KBM-7 (cell line): ENCODE measurements around the gene ELOVL6.
"Not testable (repeated sequence)": the region's sequence is repeated elsewhere in the genome, so short reads cannot be mapped to it uniquely, and the experiment has no call there.

Source experiments
- DNase-seq: peaks from one replicate; pipeline ENCODE4 v3.0.0-alpha.2; 2015
- in situ Hi-C: fragments of 300-500 bp; cut with MboI; formaldehyde crosslinking; loops from 2 replicates; pipeline ENCODE4 v1.14.3; 2020; ENCODE audit warnings: low sequenced_read_pairs, low pct_unique_long_range_greater_than_20kb, mixed read lengths

Gene ELOVL6

GRCh38 chr4:110198435-110199416, at the start of gene ELOVL6:
ELOVL6 (minus strand) TSS chr4:110198615; CDS start chr4:110198335, 280 bp downstream.
- peak; percentile 84 for DNase-seq
- in situ Hi-C loops: no loop called here

- in situ Hi-C loops: no loop called here
These were observed 49.7 kb upstream of the ELOVL6 start for GRCh38 chr4:110248100-110248499.

DNA sequence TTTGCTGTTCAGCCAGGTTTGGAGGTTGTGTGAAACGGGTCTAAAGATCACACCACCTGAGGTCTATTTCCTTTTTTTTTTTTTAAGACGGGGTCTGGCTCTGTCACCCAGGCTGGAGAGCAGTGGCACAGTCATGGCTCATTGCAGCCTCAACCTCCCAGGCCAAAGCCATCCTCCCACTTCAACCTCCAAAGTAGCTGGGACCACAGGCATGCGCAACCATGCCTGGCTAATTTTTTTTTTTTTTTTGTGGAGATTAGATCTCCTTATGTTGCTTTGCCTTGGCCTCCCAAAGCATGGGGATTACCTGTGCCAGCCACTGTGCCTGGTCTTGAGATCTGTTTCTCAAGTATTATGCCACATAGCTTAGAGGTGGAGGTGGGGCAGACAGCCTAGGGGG, 49.2 kb upstream of the ELOVL6 start:
- in situ Hi-C loops: no loop called here
- no peak for DNase-seq

More at GRCh38 chr4:110248100-110248499, 49.7 kb upstream of the ELOVL6 start:
- DNase-seq: no peak

DNA sequence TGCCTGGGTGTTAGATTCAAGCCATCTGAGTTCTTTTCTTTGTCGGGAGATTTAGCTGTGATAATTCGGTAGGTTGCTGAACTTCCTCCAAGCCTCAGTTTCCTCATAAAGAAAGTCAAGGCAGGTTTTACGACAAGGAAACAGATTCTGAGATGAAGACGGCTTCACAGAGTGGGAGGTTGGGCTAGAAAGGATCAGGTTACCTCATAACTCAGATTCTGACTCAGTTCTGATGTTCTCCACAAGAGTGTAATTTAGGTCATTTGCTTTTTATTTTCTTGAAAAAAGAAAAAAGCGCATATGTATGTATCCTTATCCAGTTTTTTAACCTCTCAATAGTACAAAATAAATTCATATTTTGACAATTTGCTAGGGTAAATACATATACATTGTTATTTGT, 47.2 kb upstream of the ELOVL6 start:
- in situ Hi-C loops: no loop called here
- no peak for DNase-seq

- in situ Hi-C loops: no loop called here
- DNase-seq: no peak
These were observed 37.9 kb upstream of the ELOVL6 start for GRCh38 chr4:110236324-110236723.

GRCh38 chr4:110233581-110233980, 35.2 kb upstream of the ELOVL6 start:
- in situ Hi-C loops, DNase-seq: not testable (repeated sequence)

DNA sequence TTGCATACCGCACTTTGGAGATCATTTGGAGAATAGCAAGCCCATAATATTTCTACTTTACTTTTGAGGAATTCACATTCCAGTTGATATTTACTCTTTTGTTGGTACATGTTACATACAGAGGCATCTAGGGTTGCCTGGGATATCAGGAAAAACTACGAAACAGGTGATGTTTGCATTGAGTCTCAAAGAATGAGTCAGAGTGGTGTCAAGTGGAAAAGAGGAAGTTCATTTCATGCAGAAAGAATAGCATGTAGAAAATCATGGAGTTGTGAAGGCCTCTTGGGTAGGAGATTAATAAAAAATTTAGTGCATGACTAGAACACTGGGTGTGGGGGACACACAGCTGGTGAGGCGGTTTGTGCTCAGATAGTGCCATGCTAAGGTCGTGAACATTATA, 33.5 kb upstream of the ELOVL6 start:
- DNase-seq: peak; percentile 48

GRCh38 chr4:110229266-110229665, 30.9 kb upstream of the ELOVL6 start:
- in situ Hi-C loops: no loop called here
- DNase-seq: no peak

More for the DNA sequence above, 33.5 kb upstream of the ELOVL6 start:
- in situ Hi-C loops: no loop called here

- no peak for DNase-seq
- in situ Hi-C loops: loop anchor here (25.0 kb wide), 1 partner anchor 163 kb away; no protein-coding TSS in a partner anchor
These were observed 26.4 kb upstream of the ELOVL6 start for GRCh38 chr4:110224812-110225211.

DNA sequence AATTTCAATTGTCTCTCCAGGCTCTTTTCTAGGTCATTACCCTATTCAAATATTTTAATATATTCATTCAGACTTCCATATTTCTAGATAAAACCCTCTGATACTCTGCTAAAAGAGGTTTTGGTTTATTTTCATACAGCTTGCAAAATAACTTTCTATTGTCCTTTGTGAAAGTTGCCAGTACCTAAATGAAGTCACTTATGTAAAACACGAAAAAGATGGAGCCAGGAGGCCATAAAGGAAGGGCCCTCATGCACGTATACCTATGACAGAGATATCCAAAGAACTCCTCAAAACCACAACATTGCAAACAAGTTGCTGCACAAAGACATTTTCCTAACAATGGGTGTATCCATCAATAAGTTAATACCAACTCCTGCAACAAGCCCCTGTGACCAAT, 25.7 kb upstream of the ELOVL6 start:
- in situ Hi-C loops: loop anchor here (25.0 kb wide), 1 partner anchor 162 kb away; no protein-coding TSS in a partner anchor
- no peak for DNase-seq

GRCh38 chr4:110218935-110219334, 20.5 kb upstream of the ELOVL6 start:
- DNase-seq: not testable (repeated sequence)
- in situ Hi-C loops: loop anchor here (25.0 kb wide), 1 partner anchor 157 kb away; no protein-coding TSS in a partner anchor

DNA sequence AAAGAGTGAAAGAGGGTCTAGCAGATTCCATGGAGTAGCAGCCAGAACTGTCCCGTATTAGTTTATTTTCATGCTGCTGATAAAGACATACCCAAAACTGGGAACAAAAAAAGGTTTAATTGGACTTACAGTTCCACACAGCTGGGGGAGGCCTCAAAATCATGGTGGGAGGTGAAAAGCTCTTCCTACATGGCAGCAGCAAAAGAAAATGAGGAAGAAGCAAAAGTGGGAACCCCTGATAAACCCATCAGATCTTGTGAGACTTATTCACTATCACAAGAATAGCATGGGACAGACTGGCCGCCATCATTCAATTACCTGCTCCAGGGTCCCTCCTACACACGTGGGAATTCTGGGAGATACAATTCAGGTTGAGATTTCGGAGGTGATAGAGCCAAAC, 18.8 kb upstream of the ELOVL6 start:
- in situ Hi-C loops: loop anchor here (25.0 kb wide), 1 partner anchor 155 kb away; no protein-coding TSS in a partner anchor
- DNase-seq: not testable (repeated sequence)

GRCh38 chr4:110216129-110216528, 17.7 kb upstream of the ELOVL6 start:
- in situ Hi-C loops: loop anchor here (25.0 kb wide), 1 partner anchor 154 kb away; no protein-coding TSS in a partner anchor
- no peak for DNase-seq

GRCh38 chr4:110211770-110212061, 13.3 kb upstream of the ELOVL6 start:
- in situ Hi-C loops: loop anchor here (25.0 kb wide), 1 partner anchor 149 kb away; no protein-coding TSS in a partner anchor
- DNase-seq: no peak

- peak; percentile 37 for DNase-seq
- in situ Hi-C loops: loop anchor here (25.0 kb wide), 1 partner anchor 149 kb away; no protein-coding TSS in a partner anchor
These were observed 12.8 kb upstream of the ELOVL6 start for GRCh38 chr4:110211007-110211769.

DNA sequence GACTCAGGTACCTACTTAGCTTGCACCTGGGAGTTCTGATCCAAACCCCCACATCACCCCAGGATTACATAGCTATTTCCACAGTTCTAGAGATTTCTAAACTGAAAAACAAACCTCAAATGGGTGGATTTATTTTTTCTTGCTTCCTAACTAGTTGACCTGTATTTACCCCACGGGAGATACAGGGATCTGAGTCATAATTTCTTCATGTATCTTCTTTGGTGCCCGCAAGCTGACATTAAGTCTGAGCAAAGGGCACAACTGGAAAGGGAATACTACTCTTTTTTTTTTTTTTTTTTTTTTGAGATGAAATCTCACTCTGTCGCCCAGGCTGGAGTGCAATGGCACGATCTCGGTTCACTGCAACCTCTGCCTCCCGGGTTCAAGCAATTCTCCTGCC, 10.0 kb upstream of the ELOVL6 start:
- DNase-seq: no peak
- in situ Hi-C loops: loop anchor here (25.0 kb wide), 1 partner anchor 146 kb away; no protein-coding TSS in a partner anchor

DNA sequence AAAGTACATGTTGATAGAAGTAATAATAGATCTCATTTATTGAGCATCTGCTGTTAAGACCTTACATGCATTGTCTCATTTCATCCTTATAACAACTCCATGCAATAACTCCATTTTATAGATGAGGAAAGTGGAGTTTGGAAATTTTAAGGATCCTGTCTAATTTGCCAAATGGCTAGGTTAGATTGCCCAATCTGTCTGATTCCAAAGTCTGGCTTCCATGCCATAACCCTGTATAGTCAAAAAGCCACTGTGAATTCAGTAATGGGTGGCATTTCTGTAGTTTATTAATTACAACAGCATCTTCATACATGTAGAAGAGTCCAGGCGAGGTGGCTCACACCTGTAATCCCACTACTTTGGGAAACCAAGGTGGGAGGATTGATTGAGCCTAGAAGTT, 8.8 kb upstream of the ELOVL6 start:
- no peak for DNase-seq
- in situ Hi-C loops: loop anchor here (25.0 kb wide), 1 partner anchor 145 kb away; no protein-coding TSS in a partner anchor

GRCh38 chr4:110202024-110202423, 3.6 kb upstream of the ELOVL6 start:
- in situ Hi-C loops: loop anchor here (25.0 kb wide), 1 partner anchor 140 kb away; no protein-coding TSS in a partner anchor
- DNase-seq: no peak

DNA sequence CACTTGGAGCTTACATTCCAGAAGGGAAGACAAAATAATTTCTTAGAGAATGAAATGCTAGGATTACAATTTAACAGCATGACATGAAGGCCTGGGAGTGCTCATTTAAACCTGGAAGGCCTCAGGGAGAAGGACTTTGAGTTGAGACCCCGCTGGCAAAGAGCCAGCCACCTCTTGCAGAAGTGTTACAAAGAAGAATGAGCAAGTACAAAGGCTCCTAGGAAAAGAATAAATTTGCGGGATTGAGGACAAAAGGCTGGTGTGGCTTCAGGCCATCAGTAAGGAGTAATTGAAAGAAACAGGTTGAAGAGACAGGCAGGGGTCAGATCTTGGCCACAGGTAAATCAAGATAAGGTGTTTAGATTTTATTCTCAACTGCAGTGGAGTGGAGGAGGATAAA, 3.1 kb upstream of the ELOVL6 start:
- DNase-seq: no peak
- in situ Hi-C loops: loop anchor here (25.0 kb wide), 1 partner anchor 139 kb away; no protein-coding TSS in a partner anchor
